Stimulated activated CD8-positive, alpha-beta memory T cell treated with anti-CD3 and anti-CD28 coated beads, Interleukin-7, amount 100 ng/mL, for 48 hours (primary cell): Measurements from ENCODE around the gene TMEM72.

ENCODE experiments used
- DNase-seq, 2 donors: peaks; one replicate each; pipeline ENCODE4 v3.0.0-alpha.2; 2020; ENCODE audit warnings: low read depth in 1 of 2; ENCODE audit errors: extremely low read depth in 1 of 2

The TMEM72 gene

GRCh38 chr10:44951576-44952226 lies 40.6 kb downstream of the TMEM72 start:
- DNase-seq, result no peak

DNA sequence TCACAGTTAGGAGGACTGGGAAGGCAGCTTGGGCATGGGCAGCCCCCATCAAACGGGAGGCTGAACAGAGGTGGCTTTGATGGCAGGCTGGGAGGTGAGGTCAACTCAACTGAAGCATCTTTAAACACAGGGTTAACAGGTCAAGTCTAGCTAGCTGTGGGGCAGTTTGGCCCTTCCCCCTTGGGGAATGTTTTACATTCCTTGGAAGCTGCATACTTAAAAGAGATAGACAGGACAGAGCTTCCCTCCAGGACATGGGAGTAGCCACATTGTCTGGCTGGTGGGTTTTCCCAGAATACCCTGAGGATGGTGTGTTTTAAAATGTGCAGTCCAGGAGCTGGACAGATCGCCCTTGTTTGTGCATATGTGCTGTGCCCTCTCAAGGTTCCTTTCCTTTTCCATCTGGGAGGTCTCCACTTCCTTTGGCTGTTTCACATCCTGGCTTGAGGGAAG lies 41.7 kb downstream of the TMEM72 start:
- no peak for DNase-seq

- no peak for DNase-seq
Observed at GRCh38 chr10:44954042-44954441, 42.9 kb downstream of the TMEM72 start.

DNA sequence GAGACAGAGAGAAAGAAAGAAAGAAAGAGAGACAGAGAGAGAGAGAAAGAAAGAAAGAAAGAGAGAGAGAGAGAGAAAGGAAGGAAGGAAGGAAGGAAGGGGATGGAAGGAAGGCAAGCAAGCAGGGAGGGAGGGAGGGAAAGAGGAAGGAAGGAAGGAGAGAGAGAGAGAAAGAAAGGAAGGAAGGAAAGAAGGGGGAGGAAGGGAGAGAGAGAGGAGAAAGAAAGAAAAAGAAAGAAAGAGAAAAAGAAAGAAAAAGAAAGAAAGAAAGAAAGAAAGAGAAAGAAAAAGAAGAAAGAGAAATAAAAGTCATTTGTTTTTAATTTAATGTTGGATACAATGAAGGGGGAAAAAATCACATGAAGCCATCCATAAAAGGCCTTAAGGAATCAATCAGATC lies 43.8 kb downstream of the TMEM72 start:
- no peak for DNase-seq

- no peak for DNase-seq
Observed at GRCh38 chr10:44955413-44956070, 44.4 kb downstream of the TMEM72 start.

- no peak for DNase-seq
Observed at GRCh38 chr10:44956226-44956625, 45.1 kb downstream of the TMEM72 start.

GRCh38 chr10:44956717-44957706 lies 45.9 kb downstream of the TMEM72 start:
- no peak for DNase-seq

- no peak for DNase-seq
Observed at GRCh38 chr10:44958196-44958897, 47.2 kb downstream of the TMEM72 start.

DNA sequence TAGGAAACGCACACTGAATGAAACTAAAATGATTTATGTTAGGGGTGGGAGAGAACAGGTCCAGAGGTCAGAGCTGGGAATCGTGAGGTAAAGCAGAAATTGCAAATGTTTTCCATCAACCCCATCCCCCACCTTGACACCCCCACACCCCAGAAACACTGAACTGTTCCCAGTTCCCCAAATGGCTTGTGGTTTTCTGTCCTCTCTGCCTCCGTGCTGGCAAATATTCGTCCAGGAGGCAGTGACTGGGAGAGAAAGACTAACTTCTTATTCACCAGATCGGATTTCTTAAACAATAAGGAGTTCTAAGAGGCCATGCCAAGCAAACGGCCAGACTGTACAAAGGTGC lies 47.7 kb downstream of the TMEM72 start:
- DNase-seq, result no peak

- peak; percentile 79 to 87 for DNase-seq
Observed at GRCh38 chr10:44959247-44960087, 48.3 kb downstream of the TMEM72 start, which contains the start of gene RASSF4. RASSF4 (plus strand) TSS chr10:44959802; CDS start chr10:44970203, 10,401 bp downstream.

GRCh38 chr10:44960088-44960460 lies 48.9 kb downstream of the TMEM72 start:
- DNase-seq, result no peak

GRCh38 chr10:44960482-44961229 lies 49.5 kb downstream of the TMEM72 start:
- DNase-seq, result no peak

DNA sequence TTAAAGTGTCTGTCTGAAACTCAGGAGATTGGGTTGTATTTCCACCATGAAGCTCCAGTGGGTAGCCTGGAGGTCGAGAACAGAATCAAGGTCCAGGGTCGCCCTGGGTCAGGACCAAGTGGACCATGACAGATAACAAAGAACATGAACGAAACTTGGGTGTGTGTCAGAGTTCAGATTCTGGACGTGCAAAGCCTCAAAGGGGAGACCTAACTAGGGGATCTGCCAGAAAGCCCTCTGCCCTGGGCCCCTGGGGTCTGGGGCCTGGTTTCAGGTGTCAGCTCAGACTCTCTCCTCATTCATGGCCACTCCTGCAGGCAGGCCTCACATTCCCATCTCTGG lies 50.1 kb downstream of the TMEM72 start:
- DNase-seq, result no peak

DNA sequence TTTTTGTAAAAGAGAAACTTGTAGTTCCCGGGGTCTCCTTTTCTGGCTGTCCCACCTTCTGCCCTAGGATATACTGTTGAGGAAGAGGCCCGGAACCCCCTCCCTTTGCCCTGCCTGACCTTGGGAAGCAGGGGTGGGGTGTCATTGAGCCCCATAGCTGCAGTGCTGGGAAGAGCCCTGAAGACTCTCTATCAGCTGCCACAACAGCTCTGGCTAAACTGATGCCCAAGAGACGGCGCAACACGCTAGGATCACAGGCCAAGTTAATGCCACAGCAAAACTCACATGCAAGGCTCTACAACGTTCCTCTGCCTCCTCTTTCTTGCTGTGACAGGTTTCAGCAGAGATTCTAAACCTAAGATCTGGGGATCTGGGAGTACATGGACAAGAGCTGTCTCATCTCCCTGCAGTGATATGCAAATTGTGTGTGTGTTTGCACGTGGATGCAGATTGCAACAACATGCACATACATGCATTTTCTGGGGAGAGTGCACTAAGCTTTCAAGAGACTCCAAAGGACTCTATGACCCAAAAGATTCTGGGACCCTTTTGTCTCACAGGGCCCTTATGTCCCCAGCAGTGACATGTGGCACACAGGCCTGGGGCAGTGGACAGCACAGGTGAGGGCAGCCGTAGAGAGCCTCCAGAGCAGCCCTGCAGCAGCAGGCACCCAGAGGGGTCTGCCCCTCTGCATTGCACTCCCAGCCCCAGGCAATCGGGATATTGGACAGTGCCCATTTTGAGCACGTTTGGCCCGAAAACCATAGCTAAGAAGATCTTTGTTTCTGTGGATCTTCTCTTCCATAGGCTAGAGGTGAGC lies 51.0 kb downstream of the TMEM72 start:
- DNase-seq, result no peak

GRCh38 chr10:44962870-44963738 lies 52.0 kb downstream of the TMEM72 start:
- no peak for DNase-seq

GRCh38 chr10:44963772-44964633 lies 52.9 kb downstream of the TMEM72 start:
- DNase-seq, result no peak

DNA sequence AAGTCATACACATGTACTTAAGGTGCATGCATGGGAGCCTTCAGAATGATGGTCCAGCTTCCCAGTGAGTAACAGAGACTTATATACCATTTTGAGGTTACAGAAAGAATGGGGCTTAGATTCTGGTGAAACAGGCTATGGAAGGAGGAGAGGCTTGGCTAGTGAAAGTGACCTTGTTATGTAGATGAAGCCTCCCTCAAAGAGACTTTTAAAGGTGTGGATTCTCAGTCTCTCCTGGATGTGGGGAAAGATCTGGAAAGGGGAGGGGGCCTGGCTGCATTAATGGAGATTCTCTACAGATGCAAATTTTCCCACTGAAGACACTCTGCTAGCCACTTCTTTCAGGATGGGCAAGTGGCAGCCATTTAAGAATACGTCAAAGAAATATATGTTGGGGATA lies 54.0 kb downstream of the TMEM72 start:
- no peak for DNase-seq
